HG02943 (cell line): ENCODE results near the gene PLPP4.

Source experiments
- ATAC-seq: cut with Tn5 transposase; IDR thresholded peaks from one replicate; pipeline ENCODE4 v1.9.1; 2021; ENCODE audit warnings: mild to moderate bottlenecking, low read depth, moderate library complexity; ENCODE audit not compliant: unreplicated experiment

PLPP4 gene

DNA sequence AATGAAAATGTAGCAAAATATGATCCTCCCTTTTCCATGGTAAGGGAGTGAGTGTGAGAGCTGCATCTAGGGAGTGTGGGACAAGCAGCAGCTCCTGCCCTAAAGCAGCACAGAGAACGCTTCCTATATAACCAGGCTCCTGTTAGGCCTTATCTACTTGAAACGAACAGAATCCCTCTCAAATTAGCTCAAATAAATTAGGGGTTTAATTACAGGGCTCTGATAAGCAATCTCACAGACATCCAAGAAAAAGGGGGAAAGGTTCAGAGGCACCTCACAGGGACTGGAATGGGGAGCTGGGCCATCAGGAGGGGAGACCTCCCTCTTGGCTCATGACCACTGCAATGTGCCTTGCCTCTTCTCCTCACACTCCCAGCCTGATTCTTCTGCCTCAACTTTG, 57.9 kb downstream of the PLPP4 start:
- no peak for ATAC-seq

GRCh38 chr10:120515741-120516140, 58.7 kb downstream of the PLPP4 start:
- no peak for ATAC-seq

GRCh38 chr10:120516426-120516825, 59.4 kb downstream of the PLPP4 start:
- no peak for ATAC-seq

GRCh38 chr10:120517196-120517595, 60.2 kb downstream of the PLPP4 start:
- no peak for ATAC-seq

- ATAC-seq = no peak
Observed at GRCh38 chr10:120517881-120518484, 61.0 kb downstream of the PLPP4 start.

- ATAC-seq = no peak
Observed at GRCh38 chr10:120521880-120522279, 64.9 kb downstream of the PLPP4 start.

DNA sequence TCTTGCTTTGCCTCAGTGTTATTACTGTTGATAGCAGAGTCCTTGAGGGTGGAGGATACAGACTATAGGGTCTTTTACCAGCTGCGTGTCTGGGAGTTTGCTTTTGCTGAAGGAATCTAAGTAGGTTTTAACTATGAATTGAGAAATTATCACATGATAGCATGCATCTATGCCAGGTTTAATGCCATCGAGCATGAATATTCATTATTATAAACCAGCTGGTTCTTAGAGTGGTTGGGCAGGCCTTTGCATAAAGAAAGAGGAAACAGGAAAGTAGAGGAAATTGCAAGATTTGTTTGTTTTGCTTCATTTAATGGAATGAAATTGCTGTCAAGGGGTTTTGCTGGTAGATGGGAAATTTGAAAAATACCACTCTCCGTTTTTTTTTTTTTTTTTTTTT, 70.7 kb downstream of the PLPP4 start:
- ATAC-seq = no peak

GRCh38 chr10:120530699-120531098, 73.7 kb downstream of the PLPP4 start:
- no peak for ATAC-seq

GRCh38 chr10:120538091-120538490, 81.1 kb downstream of the PLPP4 start:
- no peak for ATAC-seq

DNA sequence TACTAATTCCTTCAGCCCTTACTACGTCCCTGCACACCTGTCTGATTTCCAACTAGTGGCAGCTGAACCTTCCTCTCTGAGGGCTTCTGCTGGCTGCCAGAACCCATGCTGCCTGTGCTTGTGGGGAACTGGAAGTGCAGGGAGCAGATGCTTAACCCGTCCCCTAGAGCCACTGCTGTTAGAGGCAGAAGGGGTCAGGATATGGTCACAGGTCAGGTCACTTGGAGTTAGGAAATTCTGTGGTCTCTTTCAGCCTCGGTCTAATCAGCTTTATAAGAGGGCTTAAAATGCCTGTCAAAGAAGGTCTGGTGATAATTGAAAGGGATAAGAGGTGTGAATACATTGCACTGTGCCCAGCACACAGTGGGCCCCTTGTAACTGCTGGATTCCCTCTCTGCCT, 82.0 kb downstream of the PLPP4 start:
- no peak for ATAC-seq

DNA sequence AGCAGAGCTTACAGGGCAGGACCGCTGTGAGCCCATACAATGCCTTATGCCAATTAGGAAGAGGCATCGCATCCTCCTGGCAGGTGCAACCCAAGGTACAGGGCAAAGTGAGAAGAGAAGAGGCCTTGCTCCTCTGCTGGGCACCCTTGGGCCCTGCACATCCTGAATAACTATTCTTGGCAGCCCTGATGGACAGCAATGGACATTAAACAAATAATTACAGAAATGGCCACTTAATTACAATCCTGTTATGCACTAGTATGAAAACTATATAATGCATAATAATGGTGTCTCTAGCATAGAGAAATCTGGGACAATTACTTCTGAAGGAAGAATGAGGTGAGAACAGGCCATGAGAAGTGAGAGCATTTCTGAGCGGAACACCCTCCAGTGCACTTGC, 83.5 kb downstream of the PLPP4 start:
- no peak for ATAC-seq

DNA sequence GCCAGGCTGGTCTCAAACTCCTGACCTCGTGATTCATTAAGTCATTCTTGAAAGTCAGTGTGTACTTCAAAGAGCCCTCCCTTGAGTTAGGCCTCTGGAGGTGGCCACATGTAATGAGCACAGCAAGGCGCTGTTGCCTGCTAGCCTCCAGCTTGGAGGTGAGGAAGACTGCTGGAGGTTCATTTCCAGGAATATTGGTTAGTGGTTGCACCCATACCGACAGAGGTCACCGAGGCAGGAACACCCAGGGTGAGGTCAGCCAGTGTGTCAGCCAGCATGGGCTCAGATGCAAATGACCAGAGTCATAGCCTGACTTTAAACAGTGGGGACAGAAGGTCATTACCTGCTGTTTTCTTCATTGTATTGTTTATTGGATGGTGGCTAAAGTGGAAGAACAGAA, 85.0 kb downstream of the PLPP4 start:
- ATAC-seq = no peak

GRCh38 chr10:120542591-120542990, 85.6 kb downstream of the PLPP4 start:
- ATAC-seq = no peak

- no peak for ATAC-seq
Observed at GRCh38 chr10:120543291-120543690, 86.3 kb downstream of the PLPP4 start.

DNA sequence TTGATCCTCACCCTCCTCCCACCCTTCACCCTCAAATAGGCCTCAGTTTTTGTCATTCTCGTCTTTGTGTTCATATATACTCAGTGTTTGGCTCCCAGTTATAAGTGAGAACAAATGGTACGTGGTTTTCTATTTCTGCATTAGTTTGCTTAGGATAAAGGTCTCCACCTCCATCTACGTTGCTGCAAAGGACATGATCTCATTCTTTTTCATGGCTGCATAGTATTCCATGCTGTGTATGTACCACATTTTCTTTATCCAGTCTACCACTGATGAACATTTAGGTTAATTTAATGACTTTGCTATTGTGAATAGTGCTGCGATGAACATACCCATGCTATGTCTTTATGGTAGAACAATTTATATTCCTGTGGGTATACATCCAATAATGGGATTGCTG, 91.2 kb downstream of the PLPP4 start:
- ATAC-seq = no peak

GRCh38 chr10:120552262-120552661, 95.2 kb downstream of the PLPP4 start:
- ATAC-seq = no peak

GRCh38 chr10:120553911-120554310, 96.9 kb downstream of the PLPP4 start:
- ATAC-seq = no peak

DNA sequence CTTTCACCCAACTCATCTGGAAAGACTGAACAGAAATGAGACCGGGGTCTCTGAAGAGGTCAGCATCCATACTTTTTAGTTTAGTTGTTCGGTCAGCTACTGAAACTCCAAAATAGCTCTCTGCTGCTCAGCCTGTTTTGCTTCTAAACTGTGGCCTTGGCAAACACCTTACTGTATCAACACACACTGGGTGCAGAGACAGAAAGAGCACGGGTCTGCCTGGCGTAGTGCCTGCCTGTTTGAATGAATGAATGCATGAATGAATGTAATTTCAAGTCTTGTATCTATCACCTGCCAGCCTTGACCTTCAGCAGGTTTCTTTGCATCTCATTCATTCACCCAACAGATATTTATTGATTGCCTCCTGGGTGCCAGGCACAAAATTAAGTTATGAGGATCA, 98.4 kb downstream of the PLPP4 start:
- ATAC-seq = no peak

GRCh38 chr10:120555842-120556532, 99.0 kb downstream of the PLPP4 start:
- no peak for ATAC-seq

- no peak for ATAC-seq
Observed at GRCh38 chr10:120557311-120557710, 100.3 kb downstream of the PLPP4 start.

GRCh38 chr10:120559800-120560199, 102.8 kb downstream of the PLPP4 start:
- ATAC-seq = no peak

GRCh38 chr10:120562956-120563355, 105.9 kb downstream of the PLPP4 start:
- no peak for ATAC-seq
